ENCODE data around the gene AQP1. TPM values are rescaled to one million over a fixed set of nuclear protein-coding genes. Genes with fewer than 3 reads are reported as not detected.

AQP1 gene
- polyA plus RNA-seq, 3 donors: 0.03 TPM; not detected in 2

DNA sequence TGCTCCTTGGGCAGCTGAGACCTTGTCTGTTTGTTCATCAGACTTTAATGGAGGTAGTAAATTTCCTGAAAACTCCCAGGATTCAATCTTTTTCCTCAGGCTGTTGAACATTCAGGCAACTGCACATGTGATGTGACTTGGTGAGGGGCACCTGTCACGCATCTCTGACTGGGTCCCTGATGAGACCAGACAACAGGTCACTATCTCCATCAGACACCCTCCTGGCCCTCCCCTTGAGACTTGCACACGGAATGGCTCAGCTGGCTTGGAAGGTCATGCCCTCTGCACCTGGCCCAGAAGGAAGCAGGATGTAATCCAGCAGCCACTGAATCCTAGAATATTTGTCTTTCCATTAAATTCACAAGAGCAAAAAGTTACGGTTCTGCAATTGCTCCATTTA is 15.9 kb downstream of the AQP1 start:
- Histone ChIP-seq H3K4me2 (replicated peaks; ENCODE audit: extremely low read depth, low read length, poor library complexity, severe bottlenecking) (no peak overlapping the region), H2AFZ (ENCODE audit: insufficient read depth, low read depth, low read length, poor library complexity, severe bottlenecking) (no peak overlapping the region), H3K36me3 (replicated peaks in 1 of 2; ENCODE audit: control insufficient read depth in 1 of 2, insufficient read depth in 2 of 2, low read length in 2 of 2) (no peaks in the 10 kb centered on the region), H4K20me1 (ENCODE audit: insufficient read depth, low read length) (no peaks in the 10 kb centered on the region), H3K4me3 (replicated peaks in 1 of 3; ENCODE audit: low read depth in 2 of 3, low read length in 3 of 3) (no peak overlapping the region), H3K4me1 (ENCODE audit: control insufficient read depth in 1 of 2, insufficient read depth in 2 of 2, low read length in 2 of 2) (no peaks in the 10 kb centered on the region), H3K9me3 (replicated peaks in 1 of 2; ENCODE audit: control insufficient read depth in 1 of 2, insufficient read depth in 1 of 2, low read length in 2 of 2) (peaks cover 0 to 7% of the 10 kb centered on the region in 2 donors), H3K79me2 (ENCODE audit: insufficient read depth, low read length) (no peaks in the 10 kb centered on the region), H3K27ac (ENCODE audit: low read depth in 1 of 2, low read length in 2 of 2) (no peak overlapping the region), H3K27me3 (ENCODE audit: control insufficient read depth in 2 of 2, insufficient read depth in 2 of 2, low read length in 2 of 2) (no peaks in the 10 kb centered on the region), H3K9ac (ENCODE audit: insufficient read depth, low read length, poor library complexity, severe bottlenecking) (no peak overlapping the region)
- no peak for DNase-seq
- Mint-ChIP-seq H3K27ac (no peak overlapping the region), H3K9me3 (peaks cover 3 to 16% (median 6%) of the 10 kb centered on the region in 7 donors), H3K4me3 (no peak overlapping the region), H3K4me1 (no peaks in the 10 kb centered on the region), H3K36me3 (no peaks in the 10 kb centered on the region), H3K27me3 (ENCODE audit: low read depth in 3 of 3) (peaks cover 0 to 3% (median 2%) of the 10 kb centered on the region in 3 donors)
- TF ChIP-seq, protein P1, sequence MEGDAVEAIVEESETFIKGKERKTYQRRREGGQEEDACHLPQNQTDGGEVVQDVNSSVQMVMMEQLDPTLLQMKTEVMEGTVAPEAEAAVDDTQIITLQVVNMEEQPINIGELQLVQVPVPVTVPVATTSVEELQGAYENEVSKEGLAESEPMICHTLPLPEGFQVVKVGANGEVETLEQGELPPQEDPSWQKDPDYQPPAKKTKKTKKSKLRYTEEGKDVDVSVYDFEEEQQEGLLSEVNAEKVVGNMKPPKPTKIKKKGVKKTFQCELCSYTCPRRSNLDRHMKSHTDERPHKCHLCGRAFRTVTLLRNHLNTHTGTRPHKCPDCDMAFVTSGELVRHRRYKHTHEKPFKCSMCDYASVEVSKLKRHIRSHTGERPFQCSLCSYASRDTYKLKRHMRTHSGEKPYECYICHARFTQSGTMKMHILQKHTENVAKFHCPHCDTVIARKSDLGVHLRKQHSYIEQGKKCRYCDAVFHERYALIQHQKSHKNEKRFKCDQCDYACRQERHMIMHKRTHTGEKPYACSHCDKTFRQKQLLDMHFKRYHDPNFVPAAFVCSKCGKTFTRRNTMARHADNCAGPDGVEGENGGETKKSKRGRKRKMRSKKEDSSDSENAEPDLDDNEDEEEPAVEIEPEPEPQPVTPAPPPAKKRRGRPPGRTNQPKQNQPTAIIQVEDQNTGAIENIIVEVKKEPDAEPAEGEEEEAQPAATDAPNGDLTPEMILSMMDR (IDR thresholded peaks at IDR 0.05): no peak
- WGBS (ENCODE audit: insufficient coverage): 85% methylated on average over 3 of the region's 3 CpGs
- intact Hi-C loops (cut with micrococcal nuclease): no loop called here

DNA sequence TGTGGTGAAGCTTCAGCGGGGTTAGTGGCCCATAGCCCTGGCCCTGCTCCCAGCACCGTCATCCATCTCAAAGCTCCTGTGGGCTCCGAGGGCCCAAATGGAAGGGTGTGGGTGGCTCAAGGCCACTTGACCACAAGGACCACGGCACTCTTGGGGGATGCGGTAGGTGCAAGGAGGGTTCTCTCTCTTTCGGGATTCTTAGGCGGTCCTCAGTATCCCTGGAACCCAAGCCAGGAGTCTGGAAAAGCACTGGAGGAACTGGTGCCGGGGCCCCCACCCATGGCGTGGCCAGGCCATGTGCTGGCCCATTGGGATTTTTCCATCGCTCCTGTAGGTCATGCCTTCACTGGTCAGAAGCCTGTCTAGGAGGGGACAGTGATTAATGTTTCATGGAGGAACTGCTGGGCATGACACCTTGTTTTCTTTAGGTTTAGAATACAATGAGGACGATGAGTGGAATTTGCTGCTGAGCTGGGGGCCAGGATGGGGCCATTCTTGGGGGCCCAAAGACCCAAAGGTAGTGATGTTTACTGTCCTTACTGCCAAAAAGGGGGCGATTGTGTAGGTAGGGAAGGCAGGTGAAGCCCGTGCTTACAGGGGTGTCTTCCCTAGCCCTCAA is 16.7 kb downstream of the AQP1 start:
- 97% methylated on average over 10 of the region's 13 CpGs for WGBS (ENCODE audit: insufficient coverage)
- Mint-ChIP-seq H3K9me3 (peaks cover 3 to 16% (median 6%) of the 10 kb centered on the region in 7 donors), H3K27me3 (ENCODE audit: low read depth in 3 of 3) (peaks cover 0 to 3% (median 2%) of the 10 kb centered on the region in 3 donors), H3K36me3 (no peaks in the 10 kb centered on the region), H3K4me1 (no peaks in the 10 kb centered on the region), H3K27ac (no peak overlapping the region), H3K4me3 (no peak overlapping the region)
- H3K4me3 ChIP-seq (replicated peaks in 1 of 3; ENCODE audit: low read depth in 2 of 3, low read length in 3 of 3): no peak overlapping the region
- no peaks in the 10 kb centered on the region for H3K79me2 ChIP-seq (ENCODE audit: insufficient read depth, low read length)
- H2AFZ ChIP-seq (ENCODE audit: insufficient read depth, low read depth, low read length, poor library complexity, severe bottlenecking): no peak overlapping the region
- no peaks in the 10 kb centered on the region for H3K27me3 ChIP-seq (ENCODE audit: control insufficient read depth in 2 of 2, insufficient read depth in 2 of 2, low read length in 2 of 2)
- no peak overlapping the region for H3K4me2 ChIP-seq (replicated peaks; ENCODE audit: extremely low read depth, low read length, poor library complexity, severe bottlenecking)
- no peak overlapping the region for H3K9ac ChIP-seq (ENCODE audit: insufficient read depth, low read length, poor library complexity, severe bottlenecking)
- no peak for DNase-seq
- no peak overlapping the region for H3K27ac ChIP-seq (ENCODE audit: low read depth in 1 of 2, low read length in 2 of 2)
- TF ChIP-seq, protein P1 (IDR thresholded peaks at IDR 0.05): no peak
- H3K36me3 ChIP-seq (replicated peaks in 1 of 2; ENCODE audit: control insufficient read depth in 1 of 2, insufficient read depth in 2 of 2, low read length in 2 of 2): no peaks in the 10 kb centered on the region
- intact Hi-C loops (cut with micrococcal nuclease): no loop called here
- H3K9me3 ChIP-seq (replicated peaks in 1 of 2; ENCODE audit: control insufficient read depth in 1 of 2, insufficient read depth in 1 of 2, low read length in 2 of 2): peaks cover 0 to 7% of the 10 kb centered on the region in 2 donors
- H3K4me1 ChIP-seq (ENCODE audit: control insufficient read depth in 1 of 2, insufficient read depth in 2 of 2, low read length in 2 of 2): no peaks in the 10 kb centered on the region
- H4K20me1 ChIP-seq (ENCODE audit: insufficient read depth, low read length): no peaks in the 10 kb centered on the region

All from CD14-positive monocyte (primary cell).